Activated CD4-positive, alpha-beta T cell treated with anti-CD3 and anti-CD28 coated beads, Interleukin-2, amount 10 ng/mL, durations not matched to agents 7 days and 5 days (primary cell): ENCODE measurements around the gene ADAM12. TPM values are rescaled to one million over a fixed set of nuclear protein-coding genes. Genes with fewer than 3 reads are reported as not detected.
A peak's percentile ranks its signal among the peaks of the same experiment; 100 is the strongest.

Source experiments
- CTCF ChIA-PET: fragments of 350-600 bp; sonication (Branson Sonifier 250); formaldehyde crosslinking; loops from one replicate; lab custom pipeline; 2021; ENCODE audit warnings: antibody characterized with exemption; lab: Charles Lee
- POLR2A ChIA-PET: fragments of 350-600 bp; sonication (Branson Sonifier 250); formaldehyde crosslinking; loops from one replicate; lab custom pipeline; 2021; ENCODE audit warnings: antibody characterized with exemption; lab: Charles Lee
- DNase-seq: peaks from one replicate; pipeline ENCODE4 v3.0.0-alpha.2; 2020
- H3K27ac Mint-ChIP-seq: one replicate; pipeline ENCODE4 v1.8.0; 2021; ENCODE audit warnings: mild to moderate bottlenecking, moderate library complexity, mixed read lengths
- H3K27me3 Mint-ChIP-seq: one replicate; pipeline ENCODE4 v1.8.0; 2021; ENCODE audit warnings: mixed read lengths
- H3K36me3 Mint-ChIP-seq: one replicate; pipeline ENCODE4 v1.8.0; 2021; ENCODE audit warnings: low read depth, mixed read lengths
- H3K4me1 Mint-ChIP-seq: one replicate; pipeline ENCODE4 v1.8.0; 2021; ENCODE audit warnings: mixed read lengths
- H3K4me3 Mint-ChIP-seq: one replicate; pipeline ENCODE4 v1.8.0; 2021; ENCODE audit warnings: mild to moderate bottlenecking, moderate library complexity, mixed read lengths
- H3K9me3 Mint-ChIP-seq: one replicate; pipeline ENCODE4 v1.8.0; 2021; ENCODE audit warnings: mixed read lengths
- total RNA-seq, 2 experiments: library from RNA; stranded (reverse); gene quantifications; one replicate each; pipeline ENCODE4 v1.2.3, GENCODE V29; 2021

Gene ADAM12
- total RNA-seq, 2 experiments from 2014 or later = 0.45 to 0.65 TPM

GRCh38 chr10:126208726-126209302, 179.5 kb downstream of the ADAM12 start:
- no peak overlapping the region for H3K27ac Mint-ChIP-seq
- POLR2A ChIA-PET = no interaction called here
- H3K4me3 Mint-ChIP-seq = no peak overlapping the region
- no peaks in the 10 kb centered on the region for H3K27me3 Mint-ChIP-seq
- no peaks in the 10 kb centered on the region for H3K4me1 Mint-ChIP-seq
- CTCF ChIA-PET = no interaction called here
- DNase-seq = no peak
- no peaks in the 10 kb centered on the region for H3K9me3 Mint-ChIP-seq
- no peaks in the 10 kb centered on the region for H3K36me3 Mint-ChIP-seq

DNA sequence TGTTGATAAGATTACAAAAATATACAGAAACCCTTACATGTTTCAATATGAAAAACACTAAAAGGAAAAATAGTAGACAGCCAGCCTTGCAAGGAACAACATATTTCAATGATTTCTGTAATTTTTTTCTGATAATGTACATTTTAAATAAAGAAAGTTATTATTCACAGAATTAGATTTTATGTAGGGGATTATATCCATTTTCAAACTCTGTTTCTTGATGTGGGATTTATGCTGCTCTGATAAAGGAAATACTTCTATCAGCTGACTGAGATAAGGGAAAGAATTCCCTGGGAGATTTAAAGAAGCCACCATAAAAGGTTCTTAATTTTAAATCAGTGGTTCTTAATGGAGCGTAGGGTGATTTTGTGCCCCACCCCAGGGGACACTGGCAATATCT, 180.4 kb downstream of the ADAM12 start:
- Mint-ChIP-seq H3K4me1 (no peaks in the 10 kb centered on the region), H3K27me3 (no peaks in the 10 kb centered on the region), H3K36me3 (no peaks in the 10 kb centered on the region), H3K9me3 (no peaks in the 10 kb centered on the region), H3K27ac (no peak overlapping the region), H3K4me3 (no peak overlapping the region)
- CTCF ChIA-PET = no interaction called here
- no peak for DNase-seq
- POLR2A ChIA-PET = no interaction called here

DNA sequence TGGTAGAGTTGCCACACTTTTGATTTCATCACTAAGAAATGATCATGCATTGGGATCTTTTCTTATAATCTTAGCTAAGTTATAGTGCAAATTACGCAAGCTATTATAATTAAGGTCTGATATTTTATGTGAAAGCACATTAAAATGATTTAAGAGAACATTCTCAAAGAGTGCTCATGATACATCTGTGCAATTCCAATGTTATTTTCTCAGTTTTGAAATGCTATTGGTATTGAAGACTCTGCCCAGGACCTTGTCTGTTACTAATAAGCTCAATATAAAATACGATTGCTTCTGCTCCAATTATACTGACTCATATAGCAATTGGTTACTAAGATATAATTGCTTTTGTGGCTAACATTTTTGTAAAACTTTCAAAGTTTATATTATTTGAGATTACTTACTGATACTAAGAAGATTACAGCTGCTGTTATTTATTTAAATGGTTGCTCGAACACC, 180.9 kb downstream of the ADAM12 start:
- Mint-ChIP-seq H3K4me1 (no peaks in the 10 kb centered on the region), H3K27ac (no peak overlapping the region), H3K4me3 (no peak overlapping the region), H3K27me3 (no peaks in the 10 kb centered on the region), H3K9me3 (no peaks in the 10 kb centered on the region), H3K36me3 (no peaks in the 10 kb centered on the region)
- ChIA-PET CTCF (no interaction called here), POLR2A (no interaction called here)
- no peak for DNase-seq

DNA sequence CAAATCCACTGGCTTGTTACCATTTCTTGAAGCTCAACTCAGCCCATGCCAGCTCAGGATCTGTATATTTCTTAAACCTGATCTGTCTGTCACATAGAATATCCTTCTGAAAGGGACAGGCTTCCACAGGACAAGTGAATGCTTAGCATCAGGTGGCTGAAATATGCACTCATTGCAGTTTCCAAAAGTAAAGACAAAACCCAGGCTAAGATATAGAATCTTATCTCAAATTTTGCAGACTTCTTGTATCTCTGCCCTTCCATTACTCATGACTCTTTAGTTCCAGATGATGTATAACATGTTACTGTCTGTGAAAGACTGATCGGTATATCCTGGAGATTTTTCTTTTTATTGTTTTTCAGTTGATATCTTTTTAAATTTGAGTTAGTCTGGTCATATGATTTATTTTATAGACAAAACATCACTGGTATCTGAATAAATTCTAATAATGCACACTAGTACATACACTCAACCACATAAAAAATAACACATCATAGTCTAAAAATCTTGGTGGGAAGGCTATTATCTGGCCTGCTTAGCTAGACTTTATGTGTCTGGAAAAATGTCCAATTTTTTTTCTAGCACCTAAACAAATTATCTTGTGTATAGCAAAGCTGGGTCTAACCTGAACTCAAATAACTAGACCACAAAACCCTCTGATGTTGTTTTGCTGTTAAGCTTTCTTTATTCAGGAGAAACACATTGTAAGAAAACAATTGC, 182.6 kb downstream of the ADAM12 start:
- Mint-ChIP-seq H3K4me1 (no peaks in the 10 kb centered on the region), H3K4me3 (no peak overlapping the region), H3K27me3 (no peaks in the 10 kb centered on the region), H3K9me3 (no peaks in the 10 kb centered on the region), H3K36me3 (no peaks in the 10 kb centered on the region), H3K27ac (no peak overlapping the region)
- no peak for DNase-seq
- CTCF ChIA-PET = interaction anchor here (0.7 kb wide), 1 partner anchor 131 kb away, joined by 3 read pairs; no protein-coding TSS in a partner anchor
- POLR2A ChIA-PET = no interaction called here

DNA sequence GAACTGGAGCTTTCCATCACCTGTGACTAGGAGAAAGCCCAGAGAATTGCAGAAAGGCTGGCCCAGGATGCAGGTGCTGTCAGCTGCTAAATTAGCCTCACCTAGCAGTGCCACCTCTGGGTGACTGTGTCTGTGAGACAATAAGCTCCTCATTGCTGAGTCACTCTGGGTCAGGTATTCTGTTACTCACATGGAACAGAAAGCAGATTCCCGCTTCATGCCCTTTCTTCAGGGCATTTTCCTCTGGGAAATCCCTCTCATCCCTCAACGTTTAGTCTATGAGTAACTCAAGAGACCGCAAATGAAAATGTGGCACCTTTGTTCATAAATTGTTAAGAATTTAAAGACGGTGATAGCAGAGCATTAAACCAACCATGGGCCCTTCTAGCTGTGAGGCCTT, 184.0 kb downstream of the ADAM12 start:
- no peaks in the 10 kb centered on the region for H3K9me3 Mint-ChIP-seq
- H3K4me3 Mint-ChIP-seq = no peak overlapping the region
- H3K4me1 Mint-ChIP-seq = no peaks in the 10 kb centered on the region
- ChIA-PET CTCF (no interaction called here), POLR2A (no interaction called here)
- no peaks in the 10 kb centered on the region for H3K27me3 Mint-ChIP-seq
- H3K27ac Mint-ChIP-seq = no peak overlapping the region
- no peaks in the 10 kb centered on the region for H3K36me3 Mint-ChIP-seq
- DNase-seq = no peak

- Mint-ChIP-seq H3K9me3 (no peaks in the 10 kb centered on the region), H3K27ac (no peak overlapping the region), H3K4me3 (no peak overlapping the region), H3K4me1 (no peaks in the 10 kb centered on the region), H3K27me3 (no peaks in the 10 kb centered on the region), H3K36me3 (no peaks in the 10 kb centered on the region)
- CTCF ChIA-PET = interaction anchor here (0.7 kb wide), 1 partner anchor 201 kb away, joined by 3 read pairs; no protein-coding TSS in a partner anchor
- POLR2A ChIA-PET = no interaction called here
- DNase-seq = no peak
These were observed 184.5 kb downstream of the ADAM12 start for GRCh38 chr10:126203746-126204145.

GRCh38 chr10:126201603-126202002, 186.7 kb downstream of the ADAM12 start:
- no peak for DNase-seq
- no peaks in the 10 kb centered on the region for H3K27me3 Mint-ChIP-seq
- no peaks in the 10 kb centered on the region for H3K9me3 Mint-ChIP-seq
- no peak overlapping the region for H3K4me3 Mint-ChIP-seq
- no peaks in the 10 kb centered on the region for H3K36me3 Mint-ChIP-seq
- no peaks in the 10 kb centered on the region for H3K4me1 Mint-ChIP-seq
- POLR2A ChIA-PET = no interaction called here
- no peak overlapping the region for H3K27ac Mint-ChIP-seq
- CTCF ChIA-PET = no interaction called here

- Mint-ChIP-seq H3K27me3 (no peaks in the 10 kb centered on the region), H3K9me3 (no peaks in the 10 kb centered on the region), H3K27ac (no peak overlapping the region), H3K36me3 (no peaks in the 10 kb centered on the region), H3K4me1 (no peaks in the 10 kb centered on the region), H3K4me3 (no peak overlapping the region)
- no peak for DNase-seq
- CTCF ChIA-PET = no interaction called here
- POLR2A ChIA-PET = no interaction called here
These were observed 188.9 kb downstream of the ADAM12 start for GRCh38 chr10:126199221-126199998.

GRCh38 chr10:126198681-126199080, 189.6 kb downstream of the ADAM12 start:
- Mint-ChIP-seq H3K27ac (no peak overlapping the region), H3K4me3 (no peak overlapping the region), H3K9me3 (no peaks in the 10 kb centered on the region), H3K4me1 (no peaks in the 10 kb centered on the region), H3K27me3 (no peaks in the 10 kb centered on the region), H3K36me3 (no peaks in the 10 kb centered on the region)
- DNase-seq = no peak
- ChIA-PET CTCF (no interaction called here), POLR2A (no interaction called here)

GRCh38 chr10:126197036-126197543, 191.2 kb downstream of the ADAM12 start:
- no peaks in the 10 kb centered on the region for H3K36me3 Mint-ChIP-seq
- no peak for DNase-seq
- POLR2A ChIA-PET = no interaction called here
- H3K4me3 Mint-ChIP-seq = no peak overlapping the region
- no peaks in the 10 kb centered on the region for H3K27me3 Mint-ChIP-seq
- H3K27ac Mint-ChIP-seq = peak overlapping the region; percentile 46
- H3K9me3 Mint-ChIP-seq = no peaks in the 10 kb centered on the region
- H3K4me1 Mint-ChIP-seq = no peaks in the 10 kb centered on the region
- CTCF ChIA-PET = no interaction called here

DNA sequence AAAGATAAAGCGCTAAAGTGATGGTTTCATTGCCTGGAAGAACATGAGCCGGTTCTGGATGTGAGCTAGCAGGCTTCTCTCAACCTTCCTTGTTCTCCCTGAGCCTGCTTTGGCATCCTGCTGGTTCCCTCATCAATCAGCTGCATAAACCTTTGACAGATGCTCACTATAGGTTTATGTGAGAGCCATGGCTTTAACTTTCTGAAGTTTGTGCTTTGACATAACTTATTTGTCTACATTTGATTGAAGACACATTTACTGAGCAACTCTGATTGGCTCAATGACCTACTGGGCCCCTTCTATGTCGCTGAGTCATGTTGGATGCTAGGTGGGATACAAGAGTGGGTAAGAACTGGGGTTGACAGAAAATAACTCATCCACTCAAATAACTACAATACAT, 192.0 kb downstream of the ADAM12 start:
- DNase-seq = no peak
- no peak overlapping the region for H3K27ac Mint-ChIP-seq
- CTCF ChIA-PET = no interaction called here
- no peaks in the 10 kb centered on the region for H3K4me1 Mint-ChIP-seq
- no peaks in the 10 kb centered on the region for H3K9me3 Mint-ChIP-seq
- POLR2A ChIA-PET = no interaction called here
- H3K36me3 Mint-ChIP-seq = no peaks in the 10 kb centered on the region
- no peak overlapping the region for H3K4me3 Mint-ChIP-seq
- H3K27me3 Mint-ChIP-seq = no peaks in the 10 kb centered on the region

- no peak overlapping the region for H3K27ac Mint-ChIP-seq
- H3K36me3 Mint-ChIP-seq = no peaks in the 10 kb centered on the region
- H3K4me1 Mint-ChIP-seq = no peaks in the 10 kb centered on the region
- H3K4me3 Mint-ChIP-seq = no peak overlapping the region
- POLR2A ChIA-PET = no interaction called here
- CTCF ChIA-PET = no interaction called here
- no peaks in the 10 kb centered on the region for H3K27me3 Mint-ChIP-seq
- no peaks in the 10 kb centered on the region for H3K9me3 Mint-ChIP-seq
- no peak for DNase-seq
These were observed 197.1 kb downstream of the ADAM12 start for GRCh38 chr10:126191192-126191591.

- Mint-ChIP-seq H3K27ac (no peak overlapping the region), H3K4me1 (no peaks in the 10 kb centered on the region)
These were observed 199.5 kb downstream of the ADAM12 start for GRCh38 chr10:126188679-126189200.

More at GRCh38 chr10:126188679-126189200, 199.5 kb downstream of the ADAM12 start:
- CTCF ChIA-PET = no interaction called here
- no peaks in the 10 kb centered on the region for H3K36me3 Mint-ChIP-seq
- no peak overlapping the region for H3K4me3 Mint-ChIP-seq
- no peaks in the 10 kb centered on the region for H3K27me3 Mint-ChIP-seq
- DNase-seq = no peak
- no peaks in the 10 kb centered on the region for H3K9me3 Mint-ChIP-seq
- POLR2A ChIA-PET = no interaction called here
